ENCODE data around the gene SYT7. TPM values are rescaled to one million over a fixed set of nuclear protein-coding genes. Genes with fewer than 3 reads are reported as not detected.
"Not testable (repeated sequence)": the region's sequence is repeated elsewhere in the genome, so short reads cannot be mapped to it uniquely, and the experiment has no call there.

SYT7 gene
- total RNA-seq, 1 experiment from 2014 or later: not detected

- H2AFZ ChIP-seq (ENCODE audit: low read length): no peak overlapping the region
These were observed 94.8 kb downstream of the SYT7 start for GRCh38 chr11:61486011-61486620.

DNA sequence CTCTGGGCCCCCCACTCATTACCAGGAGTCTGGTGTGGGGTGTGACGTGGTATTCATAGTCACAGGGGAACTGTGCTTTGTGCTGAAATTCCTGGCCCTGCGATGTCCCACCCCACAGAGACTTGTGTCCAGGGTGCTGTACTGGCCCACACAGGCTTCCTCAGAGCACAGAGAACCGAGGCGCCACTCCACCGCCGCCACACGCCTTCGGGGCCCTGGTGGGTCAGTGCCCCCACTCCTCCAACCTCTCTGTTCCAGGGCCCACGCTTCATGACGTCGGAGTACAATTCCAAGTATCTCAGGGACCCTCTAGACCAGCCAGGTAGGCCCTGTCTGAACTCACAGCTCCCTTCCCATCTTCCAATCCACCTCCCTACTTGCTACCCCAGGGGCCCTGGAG, 95.8 kb downstream of the SYT7 start:
- no peaks in the 10 kb centered on the region for H3K9me3 ChIP-seq (ENCODE audit: low read length)
- no peak overlapping the region for H3K27ac ChIP-seq (ENCODE audit: low read length)
- H3K4me2 ChIP-seq (ENCODE audit: low read depth, low read length, poor library complexity, severe bottlenecking): no peak overlapping the region
- no peak overlapping the region for H3K4me3 ChIP-seq (ENCODE audit: low read length)
- H4K20me1 ChIP-seq (ENCODE audit: insufficient read depth, low read depth, low read length): no peaks in the 10 kb centered on the region
- H3K9ac ChIP-seq (ENCODE audit: low read length): no peak overlapping the region
- no peak overlapping the region for H2AFZ ChIP-seq (ENCODE audit: low read length)
- H3K79me2 ChIP-seq (ENCODE audit: low read length): no peaks in the 10 kb centered on the region
- H3K9me2 ChIP-seq (replicated peaks; ENCODE audit: insufficient read depth, low read length): no peaks in the 10 kb centered on the region
- no peaks in the 10 kb centered on the region for H3K4me1 ChIP-seq (ENCODE audit: low read length)
- H3K27me3 ChIP-seq (ENCODE audit: low read length): no peaks in the 10 kb centered on the region
- H3K36me3 ChIP-seq (ENCODE audit: insufficient read depth, low read length): no peaks in the 10 kb centered on the region
- DNase-seq: no peak

More at GRCh38 chr11:61486011-61486620, 94.8 kb downstream of the SYT7 start:
- Histone ChIP-seq H3K36me3 (ENCODE audit: insufficient read depth, low read length) (no peaks in the 10 kb centered on the region), H3K4me2 (ENCODE audit: low read depth, low read length, poor library complexity, severe bottlenecking) (no peak overlapping the region), H3K27ac (ENCODE audit: low read length) (no peak overlapping the region), H3K9ac (ENCODE audit: low read length) (no peak overlapping the region), H4K20me1 (ENCODE audit: insufficient read depth, low read depth, low read length) (no peaks in the 10 kb centered on the region), H3K9me2 (replicated peaks; ENCODE audit: insufficient read depth, low read length) (no peaks in the 10 kb centered on the region), H3K9me3 (ENCODE audit: low read length) (no peaks in the 10 kb centered on the region), H3K4me1 (ENCODE audit: low read length) (no peaks in the 10 kb centered on the region), H3K4me3 (ENCODE audit: low read length) (no peak overlapping the region), H3K27me3 (ENCODE audit: low read length) (no peaks in the 10 kb centered on the region), H3K79me2 (ENCODE audit: low read length) (no peaks in the 10 kb centered on the region)
- no peak for DNase-seq

- Histone ChIP-seq H3K36me3 (ENCODE audit: insufficient read depth, low read length) (no peaks in the 10 kb centered on the region), H3K4me1 (ENCODE audit: low read length) (no peaks in the 10 kb centered on the region), H3K27ac (ENCODE audit: low read length) (no peak overlapping the region), H3K9ac (ENCODE audit: low read length) (no peak overlapping the region), H2AFZ (ENCODE audit: low read length) (no peak overlapping the region), H3K9me2 (replicated peaks; ENCODE audit: insufficient read depth, low read length) (no peaks in the 10 kb centered on the region), H3K79me2 (ENCODE audit: low read length) (no peaks in the 10 kb centered on the region), H3K27me3 (ENCODE audit: low read length) (no peaks in the 10 kb centered on the region), H3K4me2 (ENCODE audit: low read depth, low read length, poor library complexity, severe bottlenecking) (no peak overlapping the region), H3K9me3 (ENCODE audit: low read length) (no peaks in the 10 kb centered on the region), H4K20me1 (ENCODE audit: insufficient read depth, low read depth, low read length) (no peaks in the 10 kb centered on the region), H3K4me3 (ENCODE audit: low read length) (no peak overlapping the region)
- no peak for DNase-seq
These were observed 96.3 kb downstream of the SYT7 start for GRCh38 chr11:61484541-61484940.

DNA sequence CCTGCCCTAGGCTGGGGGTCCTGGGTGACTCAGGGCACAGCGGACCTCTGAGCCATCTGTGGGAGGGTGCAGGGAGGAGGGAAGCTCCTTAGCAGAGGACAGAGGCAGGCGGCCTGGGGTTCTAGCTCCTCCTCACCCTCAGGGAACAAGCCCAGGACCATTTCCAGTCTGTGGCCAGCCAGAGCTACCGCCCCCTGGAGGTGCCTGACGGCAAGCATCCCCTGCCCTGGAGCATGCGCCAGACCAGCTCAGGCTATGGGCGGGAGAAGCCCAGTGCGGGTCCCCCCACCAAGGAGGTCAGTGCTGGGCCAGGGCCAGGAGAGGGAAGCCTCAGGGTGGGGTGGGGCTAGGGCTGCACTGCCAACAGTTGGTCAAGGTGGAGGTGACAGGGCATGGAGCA, 98.4 kb downstream of the SYT7 start:
- no peaks in the 10 kb centered on the region for H3K4me1 ChIP-seq (ENCODE audit: low read length)
- no peak overlapping the region for H3K9ac ChIP-seq (ENCODE audit: low read length)
- DNase-seq: peak; percentile 82
- no peaks in the 10 kb centered on the region for H3K9me2 ChIP-seq (replicated peaks; ENCODE audit: insufficient read depth, low read length)
- no peaks in the 10 kb centered on the region for H4K20me1 ChIP-seq (ENCODE audit: insufficient read depth, low read depth, low read length)
- no peaks in the 10 kb centered on the region for H3K27me3 ChIP-seq (ENCODE audit: low read length)
- no peaks in the 10 kb centered on the region for H3K36me3 ChIP-seq (ENCODE audit: insufficient read depth, low read length)
- H3K4me3 ChIP-seq (ENCODE audit: low read length): no peak overlapping the region
- H3K79me2 ChIP-seq (ENCODE audit: low read length): no peaks in the 10 kb centered on the region
- no peaks in the 10 kb centered on the region for H3K9me3 ChIP-seq (ENCODE audit: low read length)
- no peak overlapping the region for H2AFZ ChIP-seq (ENCODE audit: low read length)
- H3K27ac ChIP-seq (ENCODE audit: low read length): no peak overlapping the region
- no peak overlapping the region for H3K4me2 ChIP-seq (ENCODE audit: low read depth, low read length, poor library complexity, severe bottlenecking)

DNA sequence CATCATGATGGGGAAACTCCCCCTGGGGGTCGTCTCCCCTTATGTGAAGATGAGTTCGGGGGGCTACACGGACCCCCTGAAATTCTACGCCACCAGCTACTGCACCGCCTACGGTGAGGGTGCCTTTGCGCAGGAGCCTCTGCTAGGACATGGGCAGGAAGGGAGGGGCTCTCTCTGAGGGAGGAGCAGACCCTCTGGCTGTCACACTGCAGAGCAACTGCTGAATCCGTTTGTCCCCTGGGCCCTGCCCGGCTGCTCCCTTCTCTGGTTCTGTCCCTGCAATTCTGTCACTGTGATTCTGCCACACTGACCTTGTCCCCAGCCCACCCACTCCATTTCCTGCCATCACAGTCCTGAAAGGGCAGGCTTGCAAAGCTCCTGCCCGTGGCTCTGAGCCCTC, 99.1 kb downstream of the SYT7 start:
- no peak overlapping the region for H2AFZ ChIP-seq (ENCODE audit: low read length)
- H3K27ac ChIP-seq (ENCODE audit: low read length): no peak overlapping the region
- no peaks in the 10 kb centered on the region for H3K36me3 ChIP-seq (ENCODE audit: insufficient read depth, low read length)
- no peak for DNase-seq
- no peaks in the 10 kb centered on the region for H3K79me2 ChIP-seq (ENCODE audit: low read length)
- no peaks in the 10 kb centered on the region for H4K20me1 ChIP-seq (ENCODE audit: insufficient read depth, low read depth, low read length)
- no peaks in the 10 kb centered on the region for H3K9me3 ChIP-seq (ENCODE audit: low read length)
- H3K9me2 ChIP-seq (replicated peaks; ENCODE audit: insufficient read depth, low read length): no peaks in the 10 kb centered on the region
- H3K4me3 ChIP-seq (ENCODE audit: low read length): no peak overlapping the region
- H3K4me1 ChIP-seq (ENCODE audit: low read length): no peaks in the 10 kb centered on the region
- H3K9ac ChIP-seq (ENCODE audit: low read length): no peak overlapping the region
- no peaks in the 10 kb centered on the region for H3K27me3 ChIP-seq (ENCODE audit: low read length)
- H3K4me2 ChIP-seq (ENCODE audit: low read depth, low read length, poor library complexity, severe bottlenecking): no peak overlapping the region

DNA sequence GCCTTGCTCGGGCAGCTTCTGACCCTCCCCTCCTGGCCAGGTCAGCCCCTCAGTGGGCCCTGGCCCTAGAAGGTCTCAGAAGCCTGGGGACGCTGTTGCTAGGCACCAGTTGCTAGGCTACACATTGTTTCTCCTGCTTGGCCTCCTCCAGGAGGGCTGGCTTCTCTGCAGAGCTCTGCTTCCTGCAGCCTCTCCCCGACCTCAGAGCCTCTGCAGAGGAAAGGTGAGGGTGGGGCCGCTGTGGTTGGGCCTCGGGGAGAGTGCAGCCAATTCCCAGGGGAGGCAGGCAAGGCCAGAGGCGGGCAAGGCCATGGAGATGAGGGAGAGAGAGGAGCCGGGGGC, 99.9 kb downstream of the SYT7 start:
- H3K4me2 ChIP-seq (ENCODE audit: low read depth, low read length, poor library complexity, severe bottlenecking): no peak overlapping the region
- no peaks in the 10 kb centered on the region for H3K9me2 ChIP-seq (replicated peaks; ENCODE audit: insufficient read depth, low read length)
- no peaks in the 10 kb centered on the region for H3K36me3 ChIP-seq (ENCODE audit: insufficient read depth, low read length)
- H3K9ac ChIP-seq (ENCODE audit: low read length): no peak overlapping the region
- H4K20me1 ChIP-seq (ENCODE audit: insufficient read depth, low read depth, low read length): 0 out of 2 replicates have a peak, but pooled peaks cover 3% of the 10 kb centered on the region
- no peak overlapping the region for H2AFZ ChIP-seq (ENCODE audit: low read length)
- peak; percentile 66 for DNase-seq
- no peaks in the 10 kb centered on the region for H3K79me2 ChIP-seq (ENCODE audit: low read length)
- no peaks in the 10 kb centered on the region for H3K4me1 ChIP-seq (ENCODE audit: low read length)
- no peak overlapping the region for H3K4me3 ChIP-seq (ENCODE audit: low read length)
- H3K27ac ChIP-seq (ENCODE audit: low read length): no peak overlapping the region
- no peaks in the 10 kb centered on the region for H3K27me3 ChIP-seq (ENCODE audit: low read length)
- H3K9me3 ChIP-seq (ENCODE audit: low read length): no peaks in the 10 kb centered on the region

- Histone ChIP-seq H3K9ac (ENCODE audit: low read length) (no peak overlapping the region), H3K27me3 (ENCODE audit: low read length) (no peaks in the 10 kb centered on the region), H3K4me1 (ENCODE audit: low read length) (no peaks in the 10 kb centered on the region), H3K9me2 (replicated peaks; ENCODE audit: insufficient read depth, low read length) (no peaks in the 10 kb centered on the region), H3K79me2 (ENCODE audit: low read length) (no peaks in the 10 kb centered on the region), H3K9me3 (ENCODE audit: low read length) (no peaks in the 10 kb centered on the region), H3K27ac (ENCODE audit: low read length) (no peak overlapping the region), H2AFZ (ENCODE audit: low read length) (no peak overlapping the region), H3K4me2 (ENCODE audit: low read depth, low read length, poor library complexity, severe bottlenecking) (no peak overlapping the region), H3K4me3 (ENCODE audit: low read length) (no peak overlapping the region), H3K36me3 (ENCODE audit: insufficient read depth, low read length) (no peaks in the 10 kb centered on the region), H4K20me1 (ENCODE audit: insufficient read depth, low read depth, low read length) (0 out of 2 replicates have a peak, but pooled peaks cover 3% of the 10 kb centered on the region)
- DNase-seq: no peak
These were observed 100.4 kb downstream of the SYT7 start for GRCh38 chr11:61480261-61480993.

- H3K4me2 ChIP-seq (ENCODE audit: low read depth, low read length, poor library complexity, severe bottlenecking); H3K36me3 ChIP-seq (ENCODE audit: insufficient read depth, low read length); H3K27me3 ChIP-seq (ENCODE audit: low read length); H3K9ac ChIP-seq (ENCODE audit: low read length); H4K20me1 ChIP-seq (ENCODE audit: insufficient read depth, low read depth, low read length); H2AFZ ChIP-seq (ENCODE audit: low read length); H3K27ac ChIP-seq (ENCODE audit: low read length); H3K9me3 ChIP-seq (ENCODE audit: low read length); H3K79me2 ChIP-seq (ENCODE audit: low read length); H3K9me2 ChIP-seq (replicated peaks; ENCODE audit: insufficient read depth, low read length); DNase-seq; H3K4me3 ChIP-seq (ENCODE audit: low read length); H3K4me1 ChIP-seq (ENCODE audit: low read length): not testable (repeated sequence)
These were observed 101.4 kb downstream of the SYT7 start for GRCh38 chr11:61479360-61480058.
